Brain microvascular endothelial cell (primary cell): ENCODE data around the gene COX19.

Experiments
- DNase-seq: peaks from one replicate; pipeline ENCODE4 v3.0.0-alpha.2; 2020
- H3K27ac ChIP-seq: fragments of 250-450 bp; sonication (Bioruptor Pico); 2 replicates; pipeline ENCODE4 v1.5.1; 2020; ENCODE audit warnings: mild to moderate bottlenecking, moderate library complexity
- H3K27me3 ChIP-seq: fragments of 250-450 bp; sonication (Bioruptor Pico); replicated peaks from 2 replicates; pipeline ENCODE4 v1.5.1; 2020; ENCODE audit warnings: mild to moderate bottlenecking
- H3K36me3 ChIP-seq: fragments of 250-450 bp; sonication (Bioruptor Pico); replicated peaks from 2 replicates; pipeline ENCODE4 v1.5.1; 2020; ENCODE audit warnings: mild to moderate bottlenecking
- H3K4me3 ChIP-seq: 2 replicates; pipeline ENCODE4 v1.5.1; 2011; ENCODE audit warnings: low read depth, mild to moderate bottlenecking, control low read depth, low read length, moderate library complexity
- CTCF ChIP-seq: IDR thresholded peaks from 2 replicates; pipeline ENCODE4 v1.5.1; 2011; ENCODE audit warnings: low read depth, mild to moderate bottlenecking, moderate library complexity, low read length, control low read depth, inconsistent platforms; ENCODE audit errors: missing control alignments
- in situ Hi-C: cut with HindIII; loops from 2 replicates; pipeline ENCODE4 v1.10.0; 2017; ENCODE audit warnings: low sequenced_read_pairs, low pct_ligation_motif_present

Gene COX19

DNA sequence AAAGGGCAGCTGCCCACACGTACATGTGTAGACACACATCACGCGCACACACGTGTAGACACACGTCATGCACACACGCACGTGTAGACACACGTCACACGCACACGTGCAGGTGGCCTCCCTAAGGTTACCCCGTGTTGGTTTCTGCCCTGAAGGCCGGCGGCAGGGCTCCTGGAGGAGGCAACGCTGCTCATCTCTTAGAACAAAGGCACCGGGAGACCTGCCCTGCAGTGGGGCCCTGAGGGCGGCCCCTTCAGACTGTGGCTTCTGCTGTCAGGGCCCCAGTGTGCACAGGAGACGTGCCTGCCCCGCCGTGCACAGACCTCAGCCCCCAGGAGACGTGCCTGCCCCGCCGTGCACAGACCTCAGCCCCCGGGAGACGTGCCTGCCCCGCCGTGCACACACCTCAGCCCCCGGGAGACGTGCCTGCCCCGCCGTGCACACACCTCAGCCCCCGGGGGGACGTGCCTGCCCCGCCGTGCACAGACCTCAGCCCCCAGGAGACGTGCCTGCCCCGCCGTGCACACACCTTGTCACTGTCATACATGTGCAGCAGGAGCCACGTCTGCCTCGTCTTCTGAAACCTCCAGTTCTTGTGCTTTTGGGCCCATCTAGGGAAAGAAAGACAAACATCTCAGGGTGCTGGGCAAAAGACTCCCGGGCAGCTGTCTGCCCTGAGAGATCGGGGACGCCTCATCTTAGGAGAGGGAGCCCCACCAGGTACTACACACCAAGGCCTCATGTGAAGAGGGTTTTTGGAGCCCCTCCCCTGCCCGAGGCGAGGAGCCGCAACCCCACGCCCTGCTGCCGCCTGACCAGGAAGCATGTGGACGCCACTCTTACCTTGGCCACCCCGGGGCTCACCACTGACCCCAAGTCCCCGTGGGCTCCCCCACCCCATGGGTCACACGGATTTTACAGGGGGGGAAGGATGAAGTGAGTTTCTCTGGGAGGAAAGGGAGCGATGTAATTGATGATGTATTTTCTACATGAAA, 24.9 kb upstream of the COX19 start:
- no peak for DNase-seq
- Histone ChIP-seq H3K27ac (no peak overlapping the region), H3K4me3 (no peak overlapping the region), H3K27me3 (no peaks in the 10 kb centered on the region), H3K36me3 (no peaks in the 10 kb centered on the region)
- in situ Hi-C loops = no loop called here
- no peak for TF ChIP-seq CTCF

DNA sequence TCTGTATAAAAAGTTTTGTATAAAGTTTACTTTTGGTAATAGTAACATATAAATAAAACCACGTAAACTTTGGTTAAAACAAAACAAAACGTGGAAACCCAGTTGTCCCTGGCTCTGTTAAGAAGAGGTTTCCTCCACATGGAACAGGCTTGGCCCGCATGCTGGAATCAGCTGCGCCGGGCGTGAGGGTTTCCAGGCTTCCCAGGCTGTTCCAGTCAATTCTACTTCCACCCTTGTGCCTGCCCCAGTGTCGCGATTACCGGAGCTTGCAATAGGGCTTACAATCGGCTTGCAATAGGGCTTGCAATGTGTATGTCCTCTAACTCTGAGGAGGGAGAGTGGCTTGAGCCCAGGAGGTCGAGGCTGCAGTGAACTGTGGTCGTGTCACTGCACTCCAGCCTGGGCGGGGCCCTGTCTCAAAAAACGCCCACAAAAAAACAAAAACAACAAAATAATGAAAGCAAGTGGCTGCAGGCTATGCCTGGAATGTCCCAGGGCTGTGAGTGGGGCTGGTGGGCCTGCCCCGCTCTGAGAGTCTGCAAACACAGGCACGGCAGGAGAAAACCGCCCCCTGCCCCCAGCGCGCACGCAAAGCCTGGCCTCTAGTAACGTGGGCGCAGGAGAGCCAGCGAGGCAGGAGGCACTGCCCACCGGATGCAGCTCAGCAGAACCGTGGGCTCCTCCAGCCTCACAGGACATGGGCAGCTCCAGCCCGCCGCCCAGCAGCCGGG, 24.0 kb upstream of the COX19 start:
- H3K36me3 ChIP-seq = no peaks in the 10 kb centered on the region
- no peak for DNase-seq
- H3K27ac ChIP-seq = no peak overlapping the region
- no peak overlapping the region for H3K4me3 ChIP-seq
- no peaks in the 10 kb centered on the region for H3K27me3 ChIP-seq
- in situ Hi-C loops = no loop called here
- TF ChIP-seq CTCF = no peak

DNA sequence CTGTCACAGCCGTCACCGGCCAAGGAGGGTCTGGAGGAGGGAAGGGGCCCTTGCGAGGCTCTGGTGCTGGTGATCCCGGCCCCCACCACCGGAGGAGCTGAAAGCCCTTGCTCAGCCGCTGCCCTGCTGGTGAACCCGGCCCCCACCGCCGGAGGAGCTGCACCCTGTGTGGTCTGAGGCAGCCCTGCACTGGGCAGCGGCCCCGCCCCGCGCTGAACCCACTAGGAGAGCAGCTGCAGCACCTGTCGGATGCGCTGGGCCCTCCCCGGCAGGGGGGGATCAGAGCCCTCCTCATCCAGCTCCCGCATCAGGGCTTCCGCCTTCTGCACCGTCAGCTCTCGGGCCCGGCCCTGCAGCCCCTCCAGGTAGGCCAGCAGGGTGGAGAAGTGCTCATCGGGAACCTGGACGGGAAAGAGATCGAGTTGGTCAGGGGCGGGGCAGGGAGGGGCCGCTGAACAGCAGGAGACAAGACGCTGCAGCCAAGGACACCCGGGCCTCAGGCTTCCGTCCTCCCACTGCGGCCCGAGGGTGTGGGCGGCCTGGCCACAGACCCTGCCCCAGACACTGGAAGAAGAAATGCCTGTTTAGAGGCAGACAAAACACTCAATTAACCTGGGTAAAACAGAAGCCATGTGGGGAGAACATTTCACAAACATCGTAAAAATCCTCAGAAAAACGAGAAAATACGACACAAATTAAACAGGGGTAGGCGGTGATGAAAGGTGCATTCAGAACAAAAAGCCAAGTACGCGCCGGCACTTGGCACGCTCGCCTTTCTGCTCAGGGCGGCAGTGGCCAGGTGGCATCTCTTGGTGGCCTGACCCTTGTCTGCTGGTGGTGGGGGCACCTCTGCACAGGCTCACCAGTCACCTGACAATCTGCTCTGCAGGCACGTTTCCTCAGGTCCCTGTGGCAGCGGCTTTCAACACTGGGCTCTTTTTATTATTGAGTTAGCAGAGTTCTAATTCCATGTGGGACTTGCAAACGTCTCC, 22.4 kb upstream of the COX19 start:
- H3K4me3 ChIP-seq = no peak overlapping the region
- no peak for DNase-seq

GRCh38 chr7:996079-996872, 20.9 kb upstream of the COX19 start:
- in situ Hi-C loops = no loop called here
- TF ChIP-seq CTCF = no peak
- no peak overlapping the region for H3K4me3 ChIP-seq
- H3K36me3 ChIP-seq = no peaks in the 10 kb centered on the region
- DNase-seq = no peak
- no peak overlapping the region for H3K27ac ChIP-seq
- H3K27me3 ChIP-seq = no peaks in the 10 kb centered on the region

More for the DNA sequence above, 22.4 kb upstream of the COX19 start:
- no peak for TF ChIP-seq CTCF
- Histone ChIP-seq H3K27ac (no peak overlapping the region), H3K36me3 (no peaks in the 10 kb centered on the region), H3K27me3 (no peaks in the 10 kb centered on the region)
- in situ Hi-C loops = no loop called here

DNA sequence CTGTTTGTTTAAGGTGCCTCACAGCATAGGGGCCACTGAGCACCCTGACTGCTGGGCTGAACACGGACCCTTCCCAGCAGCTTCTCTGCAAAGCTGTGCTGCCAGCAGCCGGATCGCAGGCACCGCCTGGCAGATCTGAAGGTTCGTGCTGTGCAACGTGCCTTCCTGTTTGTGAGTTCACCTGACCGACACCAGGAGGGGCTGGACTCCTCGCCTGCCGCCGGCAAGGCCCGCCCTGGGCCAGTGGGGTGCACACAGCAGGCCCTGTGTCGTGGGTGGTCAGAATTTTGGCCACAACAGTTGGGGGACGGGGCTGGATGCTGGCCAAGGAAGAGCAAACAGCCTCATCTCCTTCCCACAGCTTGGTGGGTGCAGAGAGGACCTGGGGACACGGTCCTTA, 20.2 kb upstream of the COX19 start:
- no peaks in the 10 kb centered on the region for H3K36me3 ChIP-seq
- no peak overlapping the region for H3K27ac ChIP-seq
- TF ChIP-seq CTCF = no peak
- in situ Hi-C loops = no loop called here
- no peaks in the 10 kb centered on the region for H3K27me3 ChIP-seq
- DNase-seq = no peak
- no peak overlapping the region for H3K4me3 ChIP-seq
